Aorta (tissue), 5 donors: ENCODE data around the gene NDRG2. TPM values are rescaled to one million over a fixed set of nuclear protein-coding genes. Genes with fewer than 3 reads are reported as not detected.
A peak's percentile ranks its signal among the peaks of the same experiment; 100 is the strongest.

ENCODE experiments used
- ATAC-seq: fragments of 200-7000 bp; cut with Tn5 transposase; one replicate; pipeline ENCODE4 v1.9.1; 2022; ENCODE audit warnings: moderate library complexity; ENCODE audit not compliant: low FRiP score
- DNase-seq, 2 donors: peaks; one replicate each; pipeline ENCODE4 v3.0.0-alpha.2; 2020
- H3K27ac ChIP-seq, 2 donors: one replicate each; pipeline ENCODE4 v1.5.1; 2013; ENCODE audit warnings: low read length in 2 of 2, mild to moderate bottlenecking in 2 of 2, moderate library complexity in 2 of 2, control low read depth in 1 of 2, inconsistent platforms in 1 of 2, low read depth in 1 of 2
- H3K27me3 ChIP-seq, 2 donors: one replicate each; pipeline ENCODE4 v1.6.1; 2013; ENCODE audit warnings: control low read depth in 1 of 2, low read length in 1 of 2, mild to moderate bottlenecking in 1 of 2, moderate library complexity in 1 of 2; ENCODE audit not compliant: insufficient read depth in 2 of 2, control insufficient read depth in 1 of 2
- H3K36me3 ChIP-seq, 2 donors: one replicate each; pipeline ENCODE4 v1.6.1; 2013; ENCODE audit warnings: control low read depth in 1 of 2, low read length in 1 of 2, mild to moderate bottlenecking in 1 of 2; ENCODE audit not compliant: insufficient read depth in 2 of 2, control insufficient read depth in 1 of 2
- H3K4me1 ChIP-seq, 2 donors: one replicate each; pipeline ENCODE4 v1.6.1; 2013; ENCODE audit warnings: low read length in 2 of 2, control low read depth in 1 of 2, mild to moderate bottlenecking in 1 of 2, moderate library complexity in 1 of 2; ENCODE audit not compliant: insufficient read depth in 2 of 2, control insufficient read depth in 1 of 2
- H3K4me3 ChIP-seq, 2 donors: one replicate each; pipeline ENCODE4 v1.5.1; 2013; ENCODE audit warnings: low read length in 2 of 2, control low read depth in 1 of 2, mild to moderate bottlenecking in 1 of 2
- H3K9me3 ChIP-seq: one replicate; pipeline ENCODE4 v1.6.1; 2013; ENCODE audit warnings: mild to moderate bottlenecking, low read length; ENCODE audit not compliant: control insufficient read depth
- WGBS, 2 donors: extraction: QIAGEN DNeasy Blood & Tissue Kit; methylation state at CpG; one replicate each; pipeline ENCODE4 v1.1.7; 2013; 5-methylcytosine and 5-hydroxymethylcytosine counted together
- intact Hi-C, 2 donors: fragments of 100-400 bp; cut with DNase I; formaldehyde crosslinking; loops; one replicate each; pipeline versions ENCODE4 v1.14.2 to v1.15.0; 2022
- polyA plus RNA-seq, 2 donors: library from polyadenylated mRNA; stranded (reverse); fragments of 200-250 nt; gene quantifications; one replicate each; pipeline ENCODE4 v1.2.3, GENCODE V29; 2013
- total RNA-seq, 2 donors: library from RNA; stranded (reverse); fragmentation: NEBNext Ultra II Directional; extraction: Animal tissue kit (Norgen Biotek cat#: 25700); gene quantifications; one replicate each; pipeline ENCODE4 v1.2.1, GENCODE V29; 2021
- donor health status: healthy with polysubstance abuse.
- donor health status: Bipolar disorder and iron deficiency.
- donor health status: DM: no; HTN: no; CAD: no.
- donor health status: DM: no; HTN: no; CAD: no.
- donor health status: DM: yes; HTN: yes; CAD: no.

The NDRG2 gene
- total and polyA plus RNA-seq, 4 donors, result 68.7 to 196 (median 95.4) TPM

DNA sequence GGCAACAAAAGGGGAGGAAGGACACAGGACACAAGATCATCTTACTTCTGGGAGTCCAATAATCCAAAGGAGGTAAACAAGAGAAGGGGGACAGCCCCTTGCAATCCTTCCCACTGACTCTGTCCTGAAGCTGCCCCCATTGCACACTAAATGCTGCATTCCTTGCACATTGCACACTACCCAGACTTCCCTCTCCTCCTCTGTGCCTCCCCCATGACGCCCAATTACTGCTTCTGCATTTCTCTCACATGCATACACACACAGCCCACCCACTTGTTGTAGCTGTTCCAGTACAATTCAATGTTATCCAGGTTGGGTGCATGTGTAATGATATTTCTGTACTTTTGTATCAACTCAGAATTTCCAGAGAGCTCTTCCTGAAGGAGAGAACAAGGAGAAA lies 5.5 kb downstream of the NDRG2 start:
- no peak for DNase-seq
- peaks cover 0 to 5% of the 10 kb centered on the region in 2 donors for H3K36me3 ChIP-seq
- ATAC-seq, result no peak
- intact Hi-C loops, result loop anchor here (5.0 kb wide), 2 partner anchors 73 to 88 kb away; no protein-coding TSS in a partner anchor
- no peaks in the 10 kb centered on the region for H3K4me1 ChIP-seq
- WGBS, 2 donors, result 54 to 62% methylated on average over 1 of the region's 1 CpG
- H3K27ac ChIP-seq, result no peak overlapping the region
- H3K4me3 ChIP-seq, result no peak overlapping the region
- H3K9me3 ChIP-seq, result no peaks in the 10 kb centered on the region
- H3K27me3 ChIP-seq, result no peaks in the 10 kb centered on the region

DNA sequence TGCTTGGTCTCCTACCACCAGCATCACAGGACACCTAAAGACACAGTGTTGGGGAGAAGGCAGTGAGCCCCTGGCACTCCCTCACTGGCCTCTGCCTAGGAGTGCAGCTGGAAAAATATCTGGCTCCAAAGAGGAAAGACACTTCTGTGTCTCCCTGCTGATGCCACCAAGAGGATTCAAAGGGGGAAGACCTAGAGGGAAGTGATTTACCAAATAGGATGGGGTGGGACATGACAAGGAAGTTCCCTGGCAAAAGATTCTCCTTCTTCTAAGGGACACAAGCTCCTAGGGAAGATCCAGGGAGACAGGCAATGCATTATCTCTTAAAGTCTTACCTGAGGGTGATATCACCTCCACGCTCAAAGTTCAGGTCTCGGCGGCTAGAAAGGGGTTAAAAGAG lies 6.1 kb downstream of the NDRG2 start:
- no peaks in the 10 kb centered on the region for H3K27me3 ChIP-seq
- H3K27ac ChIP-seq, result no peak overlapping the region
- peaks cover 0 to 5% of the 10 kb centered on the region in 2 donors for H3K36me3 ChIP-seq
- H3K4me3 ChIP-seq, result no peak overlapping the region
- H3K9me3 ChIP-seq, result no peaks in the 10 kb centered on the region
- ATAC-seq, result no peak
- DNase-seq, result no peak
- H3K4me1 ChIP-seq, result no peaks in the 10 kb centered on the region
- intact Hi-C loops, result loop anchor here (5.0 kb wide), 2 partner anchors 74 to 89 kb away; no protein-coding TSS in a partner anchor
- WGBS, 2 donors, result 92 to 97% methylated on average over 3 of the region's 3 CpGs

DNA sequence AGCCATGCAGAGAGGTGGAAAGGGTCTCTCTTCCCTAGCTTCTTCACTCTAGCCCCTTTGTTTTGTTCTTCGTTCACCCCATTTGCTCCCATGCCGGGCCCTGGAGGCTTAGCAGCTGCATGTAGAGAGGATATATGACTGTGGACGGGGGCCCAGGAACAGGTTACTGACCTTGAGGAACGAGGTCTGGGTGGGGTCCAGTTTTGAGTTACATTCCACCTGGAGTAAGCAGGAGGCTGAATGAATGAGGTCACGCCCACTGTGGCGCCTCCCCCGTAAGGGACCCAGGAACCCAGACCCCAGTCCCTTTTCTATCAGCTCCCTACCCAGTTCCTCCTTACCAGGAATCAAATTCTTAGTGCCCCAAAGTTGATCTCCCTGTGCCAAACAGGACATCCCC lies 6.6 kb downstream of the NDRG2 start:
- intact Hi-C loops, result loop anchor here (5.0 kb wide), 2 partner anchors 74 to 89 kb away; no protein-coding TSS in a partner anchor
- no peaks in the 10 kb centered on the region for H3K27me3 ChIP-seq
- DNase-seq (no peak), ATAC-seq (no peak)
- WGBS, 2 donors, result 85 to 92% methylated on average over 7 of the region's 7 CpGs
- no peaks in the 10 kb centered on the region for H3K9me3 ChIP-seq
- H3K4me1 ChIP-seq, result no peaks in the 10 kb centered on the region
- H3K4me3 ChIP-seq, result no peak overlapping the region
- peaks cover 0 to 5% of the 10 kb centered on the region in 2 donors for H3K36me3 ChIP-seq
- no peak overlapping the region for H3K27ac ChIP-seq

DNA sequence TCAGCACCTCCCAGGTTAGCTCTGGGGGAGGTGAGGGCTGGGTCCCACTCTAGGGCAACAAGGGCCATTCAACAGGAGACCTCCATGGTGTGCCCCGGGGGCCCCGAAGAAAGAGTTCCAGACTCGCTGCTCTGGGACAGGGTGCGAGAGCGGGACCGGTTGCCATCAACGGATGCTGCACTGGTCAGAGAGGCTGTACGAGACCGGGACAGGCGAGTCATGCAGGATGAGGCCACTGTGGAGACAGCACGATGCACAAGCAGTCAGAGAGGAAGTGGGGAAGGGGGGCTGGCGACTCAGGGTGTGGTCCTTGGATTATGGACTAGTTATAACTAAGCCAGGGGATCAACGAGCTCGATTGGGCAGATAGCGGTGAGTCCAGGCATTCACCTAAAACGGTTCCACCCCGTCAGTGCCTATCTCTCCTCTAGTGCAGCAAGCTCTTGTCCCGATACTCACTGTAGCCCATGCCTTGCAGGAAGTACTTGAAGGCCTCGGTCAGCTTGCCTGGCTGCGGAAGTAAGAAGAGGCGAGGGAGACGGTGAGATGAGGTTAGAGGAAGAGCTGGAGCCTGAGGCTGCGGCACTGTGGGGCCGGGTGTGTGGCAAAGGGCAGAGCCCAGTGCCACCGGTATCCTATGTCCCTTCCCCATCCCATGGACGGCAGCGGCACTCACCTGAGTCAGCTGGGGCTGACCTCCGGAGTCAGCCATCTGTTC lies 7.2 kb downstream of the NDRG2 start:
- Histone ChIP-seq H3K27ac (no peak overlapping the region), H3K27me3 (no peaks in the 10 kb centered on the region), H3K36me3 (peaks cover 0 to 5% of the 10 kb centered on the region in 2 donors), H3K4me1 (no peaks in the 10 kb centered on the region), H3K4me3 (no peak overlapping the region), H3K9me3 (no peaks in the 10 kb centered on the region)
- intact Hi-C loops, result loop anchor here (5.0 kb wide), 2 partner anchors 75 to 90 kb away; no protein-coding TSS in a partner anchor
- DNase-seq (no peak), ATAC-seq (no peak)
- 83 to 86% methylated on average over 28 of the region's 28 CpGs for WGBS, 2 donors

DNA sequence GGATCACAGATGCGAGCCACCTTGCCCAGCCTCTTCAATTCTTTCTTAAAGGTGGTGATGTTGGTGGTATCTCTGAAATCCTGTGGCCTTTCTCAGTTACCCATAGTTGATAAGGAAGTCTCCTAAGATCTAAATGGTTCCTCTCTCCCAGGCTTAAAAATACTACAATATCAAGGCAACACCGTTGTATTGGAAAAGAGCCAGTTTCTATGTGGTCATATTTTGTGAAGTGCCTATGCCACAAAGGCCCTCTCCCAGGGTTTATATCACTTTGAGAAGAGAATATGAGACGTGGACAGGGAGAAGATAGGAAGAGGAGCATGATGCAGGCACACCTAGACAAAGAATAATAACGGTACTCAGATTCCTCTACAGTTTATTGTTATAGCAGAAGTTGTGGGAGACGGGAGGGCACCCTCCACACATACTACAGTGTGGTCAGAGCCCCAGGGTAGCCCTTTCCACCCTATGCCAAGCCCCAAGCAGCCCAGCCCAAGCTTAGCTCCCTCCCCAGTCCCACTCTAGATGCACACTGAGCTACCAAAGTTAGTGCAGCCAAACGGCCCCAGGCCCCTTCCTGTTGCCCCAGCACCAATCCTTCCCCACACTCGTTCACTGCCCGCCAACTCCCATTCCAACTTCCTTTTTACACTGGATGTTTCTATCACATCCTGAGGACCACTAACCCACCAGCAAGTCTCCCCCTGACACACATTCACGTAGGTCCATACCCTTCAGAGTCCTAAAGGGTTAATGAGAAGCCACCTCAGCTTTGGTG lies 8.3 kb downstream of the NDRG2 start:
- Histone ChIP-seq H3K27ac (no peak overlapping the region), H3K4me1 (no peaks in the 10 kb centered on the region), H3K9me3 (no peaks in the 10 kb centered on the region), H3K36me3 (peaks cover 0 to 5% of the 10 kb centered on the region in 2 donors), H3K4me3 (no peak overlapping the region), H3K27me3 (no peaks in the 10 kb centered on the region)
- intact Hi-C loops, result loop anchor here (5.0 kb wide), 2 partner anchors 76 to 91 kb away; no protein-coding TSS in a partner anchor
- no peak for ATAC-seq
- no peak for DNase-seq
- 62 to 66% methylated on average over 9 of the region's 9 CpGs for WGBS, 2 donors

DNA sequence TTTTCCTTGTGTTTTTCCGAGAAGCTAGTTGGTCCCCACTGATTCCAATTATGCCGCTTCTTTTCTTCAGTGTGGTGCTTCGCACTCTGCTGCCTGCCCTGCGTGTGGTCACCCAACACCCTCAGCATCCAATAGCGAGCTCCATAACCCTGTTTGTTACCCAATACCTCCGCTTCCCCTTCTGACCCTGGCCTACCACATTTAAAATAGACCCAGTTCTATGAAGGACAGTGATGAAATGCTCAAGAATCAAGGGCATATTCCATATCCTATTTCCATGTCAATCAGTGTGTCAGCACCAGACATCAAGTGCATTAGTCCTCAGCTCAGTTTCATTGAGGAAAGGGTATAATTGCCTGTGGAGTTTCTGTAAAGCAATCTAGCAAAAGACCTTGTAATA lies 9.5 kb downstream of the NDRG2 start:
- no peak overlapping the region for H3K4me3 ChIP-seq
- DNase-seq, result no peak
- H3K36me3 ChIP-seq, result peaks cover 0 to 4% of the 10 kb centered on the region in 2 donors
- no peak for ATAC-seq
- no peak overlapping the region for H3K27ac ChIP-seq
- H3K27me3 ChIP-seq, result no peaks in the 10 kb centered on the region
- no peaks in the 10 kb centered on the region for H3K4me1 ChIP-seq
- 71 to 78% methylated on average over 6 of the region's 6 CpGs for WGBS, 2 donors
- intact Hi-C loops, result loop anchor here (1.0 to 5.0 kb wide), 4 partner anchors 24 to 92 kb away; no protein-coding TSS in a partner anchor
- H3K9me3 ChIP-seq, result no peaks in the 10 kb centered on the region

DNA sequence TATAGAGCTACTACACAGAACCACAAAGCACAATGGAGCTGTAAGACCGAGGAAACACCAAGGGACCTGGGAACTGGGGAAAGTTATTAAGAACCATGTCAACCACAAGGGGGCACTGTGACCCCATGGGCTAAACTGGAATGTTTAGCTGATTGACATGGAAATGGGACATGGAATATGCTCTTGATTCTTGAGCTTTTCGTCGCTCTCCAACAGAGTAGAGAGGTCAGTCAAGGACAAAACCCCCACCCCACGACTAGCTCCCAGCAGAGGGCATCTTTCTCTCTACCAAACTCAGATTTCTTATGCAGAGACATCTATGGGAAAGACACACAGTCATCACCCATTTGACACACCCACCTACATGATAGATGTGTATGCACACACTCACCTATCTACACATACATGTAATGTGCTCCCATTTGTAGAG lies 10.1 kb downstream of the NDRG2 start:
- DNase-seq (peak; percentile 87 to 90), ATAC-seq (peak; percentile 88)
- Histone ChIP-seq H3K36me3 (peaks cover 0 to 4% of the 10 kb centered on the region in 2 donors), H3K4me1 (no peaks in the 10 kb centered on the region), H3K9me3 (no peaks in the 10 kb centered on the region), H3K4me3 (no peak overlapping the region), H3K27ac (no peak overlapping the region), H3K27me3 (no peaks in the 10 kb centered on the region)
- intact Hi-C loops, result loop anchor here (1.0 to 5.0 kb wide), 5 partner anchors 25 to 93 kb away; no protein-coding TSS in a partner anchor
- 0 to 1% methylated on average over 4 of the region's 4 CpGs for WGBS, 2 donors

DNA sequence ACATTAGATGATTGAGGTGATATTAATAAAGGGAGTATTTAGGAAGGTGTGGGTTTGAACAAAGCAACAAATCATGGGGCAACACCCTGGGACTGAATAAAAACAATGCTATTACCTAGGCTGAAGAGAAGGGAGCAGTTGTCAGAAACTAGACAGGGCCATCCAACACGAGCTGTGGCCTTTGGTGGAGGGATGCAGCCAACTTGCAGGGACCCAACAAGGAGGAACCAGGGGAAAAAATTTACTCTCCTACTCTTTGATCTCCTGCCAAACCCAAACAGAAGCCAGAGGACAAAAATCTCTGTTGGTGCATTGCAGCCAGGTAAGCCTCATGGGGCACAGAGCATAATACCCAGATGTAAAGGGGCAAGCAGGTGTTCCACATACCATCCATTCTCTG lies 13.7 kb downstream of the NDRG2 start:
- ATAC-seq (no peak), DNase-seq (no peak)
- no peaks in the 10 kb centered on the region for H3K9me3 ChIP-seq
- no peaks in the 10 kb centered on the region for H3K4me1 ChIP-seq
- intact Hi-C loops, result no loop called here
- no peak overlapping the region for H3K27ac ChIP-seq
- WGBS, 2 donors, result 79 to 81% methylated on average over 1 of the region's 1 CpG
- no peak overlapping the region for H3K4me3 ChIP-seq
- no peaks in the 10 kb centered on the region for H3K36me3 ChIP-seq
- H3K27me3 ChIP-seq, result no peaks in the 10 kb centered on the region
